ENCODE measurements around the gene MAGEB17. TPM values are rescaled to one million over a fixed set of nuclear protein-coding genes. Genes with fewer than 3 reads are reported as not detected.

Gene MAGEB17
- total and polyA plus RNA-seq, 9 of the 15 experiments (the other 6 are each of a cell fraction or from before 2014, with no cell fraction given): 0.07 to 0.45 (median 0.14) TPM; not detected in 1

DNA sequence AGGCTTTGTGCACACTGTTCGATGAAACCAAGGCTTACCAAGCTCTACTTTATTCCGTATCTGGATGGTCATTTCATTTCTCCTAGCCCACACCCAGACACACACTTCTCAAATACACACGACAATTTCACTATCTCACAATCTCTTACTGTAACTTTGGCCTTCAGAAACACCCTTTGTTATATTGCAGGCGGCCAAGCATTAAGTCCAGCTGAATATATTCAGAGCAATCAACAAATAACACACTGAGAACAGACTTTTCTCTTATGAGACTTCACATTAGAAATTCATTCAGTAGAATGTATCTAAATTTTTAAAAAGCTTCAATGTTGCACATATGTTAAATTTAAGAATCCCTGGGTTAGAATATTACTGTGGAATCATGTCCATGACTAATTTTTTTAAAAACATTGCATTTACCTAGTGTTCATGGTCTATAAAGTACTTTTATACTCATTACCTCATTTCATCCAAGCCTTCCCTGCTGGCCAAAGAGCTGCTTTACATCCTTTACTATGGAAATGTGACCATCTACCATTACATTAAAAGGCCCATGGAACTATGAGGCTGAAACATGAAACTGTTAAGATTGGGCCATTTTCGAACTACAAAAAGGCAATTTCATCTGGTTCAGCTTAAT, 10.5 kb upstream of the MAGEB17 start:
- Histone ChIP-seq H3K9me3 (replicated peaks; ENCODE audit: control insufficient read depth, insufficient read depth, low read depth, low read length) (no peaks in the 10 kb centered on the region), H3K4me1 (replicated peaks in 1 of 2; ENCODE audit: control insufficient read depth in 2 of 2, insufficient read depth in 2 of 2, low read length in 2 of 2) (no peaks in the 10 kb centered on the region), H3K27ac (ENCODE audit: extremely low read depth, low read depth, low read length) (no peak overlapping the region), H2AFZ (ENCODE audit: low read depth, low read length) (no peak overlapping the region), H4K20me1 (replicated peaks; ENCODE audit: control insufficient read depth, insufficient read depth, low read length) (no peaks in the 10 kb centered on the region), H3K36me3 (ENCODE audit: control insufficient read depth, insufficient read depth, low read length) (no peaks in the 10 kb centered on the region), H3K4me2 (ENCODE audit: insufficient read depth, low read length) (no peak overlapping the region), H3K27me3 (ENCODE audit: control insufficient read depth in 2 of 2, insufficient read depth in 2 of 2, low read length in 2 of 2) (no peaks in the 10 kb centered on the region), H3K79me2 (ENCODE audit: control insufficient read depth, insufficient read depth, low read length) (no peaks in the 10 kb centered on the region), H3K4me3 (no peak overlapping the region), H3K9ac (ENCODE audit: insufficient read depth in 1 of 2, low read depth in 2 of 2, low read length in 2 of 2) (no peak overlapping the region), H3K9me1 (ENCODE audit: control insufficient read depth, insufficient read depth, low read length) (no peaks in the 10 kb centered on the region)
- in situ Hi-C loops (cut with MboI): no loop called here
- intact Hi-C loops (cut with micrococcal nuclease): no loop called here
- WGBS (ENCODE audit: insufficient coverage, low coverage, missing lambda C conversion rate): 9% methylated on average over 5 of the region's 5 CpGs
- CTCF ChIA-PET (ENCODE audit: low intra/inter-chr PET ratio): no interaction called here
- POLR2A ChIA-PET: interaction anchor here (1.2 to 1.3 kb wide), 2 partner anchors 10 to 19 kb away, joined by 3 read pairs; no protein-coding TSS in a partner anchor
- no peak for DNase-seq (ENCODE audit: extremely low read depth in 1 of 4, low spot score in 3 of 4)
- no TSS peak for BruUV-seq (replicated peaks)
- TF ChIP-seq FOXP4 (CRISPR knock-in tag; IDR thresholded peaks at IDR 0.05; ENCODE audit: borderline replicate concordance): no peak
- TF ChIP-seq MTA3 (IDR thresholded peaks at IDR 0.05; ENCODE audit: borderline replicate concordance): no peak
- TF ChIP-seq IRF1 (CRISPR knock-in tag; IDR thresholded peaks at IDR 0.05; ENCODE audit: borderline replicate concordance): no peak
- TF ChIP-seq HDAC2 (IDR thresholded peaks at IDR 0.05): no peak
- no peak for ATAC-seq
- no peak for FAIRE-seq

Measured in K562 (cell line).